ENCODE results near the gene TRPM4.

DNA sequence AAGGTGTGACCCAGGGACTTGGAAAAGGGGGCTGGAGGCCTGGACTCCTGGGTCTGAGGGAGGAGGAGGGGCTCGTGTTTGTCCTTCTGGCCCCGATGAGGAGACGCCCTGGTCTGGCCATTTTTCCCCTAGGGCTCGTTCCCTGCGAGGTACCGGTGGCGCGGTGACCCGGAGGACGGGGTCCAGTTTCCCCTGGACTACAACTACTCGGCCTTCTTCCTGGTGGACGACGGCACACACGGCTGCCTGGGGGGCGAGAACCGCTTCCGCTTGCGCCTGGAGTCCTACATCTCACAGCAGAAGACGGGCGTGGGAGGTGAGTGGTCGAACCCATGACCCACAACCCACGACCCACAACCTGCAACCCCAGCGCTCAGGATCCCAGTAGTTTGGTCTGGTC, 10.8 kb downstream of the TRPM4 start:
- TF ChIP-seq, protein P1, sequence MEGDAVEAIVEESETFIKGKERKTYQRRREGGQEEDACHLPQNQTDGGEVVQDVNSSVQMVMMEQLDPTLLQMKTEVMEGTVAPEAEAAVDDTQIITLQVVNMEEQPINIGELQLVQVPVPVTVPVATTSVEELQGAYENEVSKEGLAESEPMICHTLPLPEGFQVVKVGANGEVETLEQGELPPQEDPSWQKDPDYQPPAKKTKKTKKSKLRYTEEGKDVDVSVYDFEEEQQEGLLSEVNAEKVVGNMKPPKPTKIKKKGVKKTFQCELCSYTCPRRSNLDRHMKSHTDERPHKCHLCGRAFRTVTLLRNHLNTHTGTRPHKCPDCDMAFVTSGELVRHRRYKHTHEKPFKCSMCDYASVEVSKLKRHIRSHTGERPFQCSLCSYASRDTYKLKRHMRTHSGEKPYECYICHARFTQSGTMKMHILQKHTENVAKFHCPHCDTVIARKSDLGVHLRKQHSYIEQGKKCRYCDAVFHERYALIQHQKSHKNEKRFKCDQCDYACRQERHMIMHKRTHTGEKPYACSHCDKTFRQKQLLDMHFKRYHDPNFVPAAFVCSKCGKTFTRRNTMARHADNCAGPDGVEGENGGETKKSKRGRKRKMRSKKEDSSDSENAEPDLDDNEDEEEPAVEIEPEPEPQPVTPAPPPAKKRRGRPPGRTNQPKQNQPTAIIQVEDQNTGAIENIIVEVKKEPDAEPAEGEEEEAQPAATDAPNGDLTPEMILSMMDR (IDR thresholded peaks at IDR 0.05; ENCODE audit: insufficient read depth, low read length, poor library complexity, severe bottlenecking), result no peak
- no peak for TF ChIP-seq EZH2phosphoT487 (conservative IDR thresholded peaks at IDR 0.05; ENCODE audit: low read length)

Data from SU-DHL-6 (cell line).